ENCODE results near the gene CARD11.
A peak's percentile ranks its signal among the peaks of the same experiment; 100 is the strongest.

GRCh38 chr7:2912684-2913439 is 130.8 kb downstream of the CARD11 start:
- TF ChIP-seq, protein P1, sequence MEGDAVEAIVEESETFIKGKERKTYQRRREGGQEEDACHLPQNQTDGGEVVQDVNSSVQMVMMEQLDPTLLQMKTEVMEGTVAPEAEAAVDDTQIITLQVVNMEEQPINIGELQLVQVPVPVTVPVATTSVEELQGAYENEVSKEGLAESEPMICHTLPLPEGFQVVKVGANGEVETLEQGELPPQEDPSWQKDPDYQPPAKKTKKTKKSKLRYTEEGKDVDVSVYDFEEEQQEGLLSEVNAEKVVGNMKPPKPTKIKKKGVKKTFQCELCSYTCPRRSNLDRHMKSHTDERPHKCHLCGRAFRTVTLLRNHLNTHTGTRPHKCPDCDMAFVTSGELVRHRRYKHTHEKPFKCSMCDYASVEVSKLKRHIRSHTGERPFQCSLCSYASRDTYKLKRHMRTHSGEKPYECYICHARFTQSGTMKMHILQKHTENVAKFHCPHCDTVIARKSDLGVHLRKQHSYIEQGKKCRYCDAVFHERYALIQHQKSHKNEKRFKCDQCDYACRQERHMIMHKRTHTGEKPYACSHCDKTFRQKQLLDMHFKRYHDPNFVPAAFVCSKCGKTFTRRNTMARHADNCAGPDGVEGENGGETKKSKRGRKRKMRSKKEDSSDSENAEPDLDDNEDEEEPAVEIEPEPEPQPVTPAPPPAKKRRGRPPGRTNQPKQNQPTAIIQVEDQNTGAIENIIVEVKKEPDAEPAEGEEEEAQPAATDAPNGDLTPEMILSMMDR (IDR thresholded peaks at IDR 0.05 in 8 of 11, conservative IDR thresholded peaks at IDR 0.05 in 3 of 11): no peak
- no peak for TF ChIP-seq POLR2A (IDR thresholded peaks at IDR 0.05)
- peak in 1 of 3 donors; percentile 39 for TF ChIP-seq POLR2AphosphoS5 (IDR thresholded peaks at IDR 0.05)

Measured in spleen (tissue), 7 donors.